ENCODE measurements around the gene WFDC1. TPM values are rescaled to one million over a fixed set of nuclear protein-coding genes. Genes with fewer than 3 reads are reported as not detected.

The WFDC1 gene
- total and polyA plus RNA-seq, 10 of the 15 experiments (the other 5 are each of a cell fraction or from before 2014, with no cell fraction given) = not detected

DNA sequence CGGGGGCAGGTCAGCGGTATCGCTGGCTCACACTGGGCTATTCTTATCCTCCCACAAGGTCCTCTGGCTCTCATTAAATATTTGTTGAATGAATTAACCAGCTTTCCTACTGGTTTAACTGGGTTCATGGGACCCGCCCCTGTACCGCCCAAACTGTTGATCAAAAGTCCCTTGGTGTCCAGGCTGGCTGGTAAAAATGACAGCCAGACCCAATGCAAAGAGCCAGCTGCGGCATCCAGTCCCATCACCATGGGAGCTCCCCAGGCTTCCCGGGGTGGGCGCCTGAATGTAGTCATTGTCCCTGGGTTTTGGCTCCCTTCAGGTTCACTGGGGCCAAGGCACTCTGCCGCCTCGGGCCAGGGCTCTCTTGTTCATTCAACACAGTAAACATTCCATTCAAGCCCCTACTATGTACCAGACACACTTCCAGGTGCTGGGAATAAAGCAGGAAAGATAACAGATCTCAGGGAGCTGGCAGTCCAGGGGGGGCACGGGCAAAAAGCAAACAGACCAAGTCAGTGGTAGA, 62.0 kb downstream of the WFDC1 start:
- H3K27me3 ChIP-seq (replicated peaks in 1 of 2; ENCODE audit: control insufficient read depth in 2 of 2, insufficient read depth in 2 of 2, low read length in 1 of 2) = no peaks in the 10 kb centered on the region; a peak in 1 of 4 replicates
- no peaks in the 10 kb centered on the region for H3K36me3 ChIP-seq (ENCODE audit: control insufficient read depth in 2 of 2, insufficient read depth in 2 of 2, low read length in 1 of 2)
- H3K9ac ChIP-seq (ENCODE audit: control insufficient read depth, insufficient read depth, low read length) = no peak overlapping the region
- no peaks in the 10 kb centered on the region; the same call in 2 of the 3 replicates for H3K9me3 ChIP-seq (replicated peaks; ENCODE audit: control insufficient read depth, insufficient read depth, low read length)
- no peak overlapping the region for H2AFZ ChIP-seq (ENCODE audit: control insufficient read depth, low read depth, low read length)
- ChIA-PET RAD21 (ENCODE audit: unreplicated experiment) (no interaction called here), SMC1A (ENCODE audit: uncharacterized antibody, unreplicated experiment) (no interaction called here), CTCF (no interaction called here), POLR2A (no interaction called here)
- DNase-seq (ENCODE audit: low read depth, low spot score) (no peak), ATAC-seq (no peak), FAIRE-seq (no peak)
- H4K20me1 ChIP-seq (ENCODE audit: control insufficient read depth, insufficient read depth) = no peaks in the 10 kb centered on the region
- intact Hi-C loops (cut with micrococcal nuclease; ENCODE audit: unreplicated experiment) (no loop called here), in situ Hi-C loops (cut with MboI) (no loop called here)
- H3K79me2 ChIP-seq (ENCODE audit: control insufficient read depth, insufficient read depth, low read length) = no peaks in the 10 kb centered on the region
- H3K4me2 ChIP-seq (ENCODE audit: control insufficient read depth, insufficient read depth) = no peak overlapping the region
- H3K4me1 ChIP-seq (ENCODE audit: control insufficient read depth, insufficient read depth, low read length) = no peaks in the 10 kb centered on the region
- WGBS (ENCODE audit: insufficient coverage, insufficient replicate concordance, low lambda C conversion rate, missing lambda C conversion rate) = 52% methylated on average over 11 of the region's 11 CpGs
- BruUV-seq (replicated peaks) = no TSS peak
- no peak overlapping the region for H3K4me3 ChIP-seq
- H3K27ac ChIP-seq (ENCODE audit: control insufficient read depth, insufficient read depth) = no peak overlapping the region
- no peak for TF ChIP-seq NFIC (IDR thresholded peaks at IDR 0.05; ENCODE audit: low read depth, low read length)
- no peak for TF ChIP-seq CEBPB (IDR thresholded peaks at IDR 0.05; ENCODE audit: borderline replicate concordance in 1 of 2, low read depth in 2 of 2, low read length in 2 of 2)
- no peak for TF ChIP-seq CHD1 (IDR thresholded peaks at IDR 0.05; ENCODE audit: low read depth, low read length)
- TF ChIP-seq, protein P1, sequence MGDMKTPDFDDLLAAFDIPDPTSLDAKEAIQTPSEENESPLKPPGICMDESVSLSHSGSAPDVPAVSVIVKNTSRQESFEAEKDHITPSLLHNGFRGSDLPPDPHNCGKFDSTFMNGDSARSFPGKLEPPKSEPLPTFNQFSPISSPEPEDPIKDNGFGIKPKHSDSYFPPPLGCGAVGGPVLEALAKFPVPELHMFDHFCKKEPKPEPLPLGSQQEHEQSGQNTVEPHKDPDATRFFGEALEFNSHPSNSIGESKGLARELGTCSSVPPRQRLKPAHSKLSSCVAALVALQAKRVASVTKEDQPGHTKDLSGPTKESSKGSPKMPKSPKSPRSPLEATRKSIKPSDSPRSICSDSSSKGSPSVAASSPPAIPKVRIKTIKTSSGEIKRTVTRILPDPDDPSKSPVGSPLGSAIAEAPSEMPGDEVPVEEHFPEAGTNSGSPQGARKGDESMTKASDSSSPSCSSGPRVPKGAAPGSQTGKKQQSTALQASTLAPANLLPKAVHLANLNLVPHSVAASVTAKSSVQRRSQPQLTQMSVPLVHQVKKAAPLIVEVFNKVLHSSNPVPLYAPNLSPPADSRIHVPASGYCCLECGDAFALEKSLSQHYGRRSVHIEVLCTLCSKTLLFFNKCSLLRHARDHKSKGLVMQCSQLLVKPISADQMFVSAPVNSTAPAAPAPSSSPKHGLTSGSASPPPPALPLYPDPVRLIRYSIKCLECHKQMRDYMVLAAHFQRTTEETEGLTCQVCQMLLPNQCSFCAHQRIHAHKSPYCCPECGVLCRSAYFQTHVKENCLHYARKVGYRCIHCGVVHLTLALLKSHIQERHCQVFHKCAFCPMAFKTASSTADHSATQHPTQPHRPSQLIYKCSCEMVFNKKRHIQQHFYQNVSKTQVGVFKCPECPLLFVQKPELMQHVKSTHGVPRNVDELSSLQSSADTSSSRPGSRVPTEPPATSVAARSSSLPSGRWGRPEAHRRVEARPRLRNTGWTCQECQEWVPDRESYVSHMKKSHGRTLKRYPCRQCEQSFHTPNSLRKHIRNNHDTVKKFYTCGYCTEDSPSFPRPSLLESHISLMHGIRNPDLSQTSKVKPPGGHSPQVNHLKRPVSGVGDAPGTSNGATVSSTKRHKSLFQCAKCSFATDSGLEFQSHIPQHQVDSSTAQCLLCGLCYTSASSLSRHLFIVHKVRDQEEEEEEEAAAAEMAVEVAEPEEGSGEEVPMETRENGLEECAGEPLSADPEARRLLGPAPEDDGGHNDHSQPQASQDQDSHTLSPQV (IDR thresholded peaks at IDR 0.05) = no peak
- TF ChIP-seq, protein P2, sequence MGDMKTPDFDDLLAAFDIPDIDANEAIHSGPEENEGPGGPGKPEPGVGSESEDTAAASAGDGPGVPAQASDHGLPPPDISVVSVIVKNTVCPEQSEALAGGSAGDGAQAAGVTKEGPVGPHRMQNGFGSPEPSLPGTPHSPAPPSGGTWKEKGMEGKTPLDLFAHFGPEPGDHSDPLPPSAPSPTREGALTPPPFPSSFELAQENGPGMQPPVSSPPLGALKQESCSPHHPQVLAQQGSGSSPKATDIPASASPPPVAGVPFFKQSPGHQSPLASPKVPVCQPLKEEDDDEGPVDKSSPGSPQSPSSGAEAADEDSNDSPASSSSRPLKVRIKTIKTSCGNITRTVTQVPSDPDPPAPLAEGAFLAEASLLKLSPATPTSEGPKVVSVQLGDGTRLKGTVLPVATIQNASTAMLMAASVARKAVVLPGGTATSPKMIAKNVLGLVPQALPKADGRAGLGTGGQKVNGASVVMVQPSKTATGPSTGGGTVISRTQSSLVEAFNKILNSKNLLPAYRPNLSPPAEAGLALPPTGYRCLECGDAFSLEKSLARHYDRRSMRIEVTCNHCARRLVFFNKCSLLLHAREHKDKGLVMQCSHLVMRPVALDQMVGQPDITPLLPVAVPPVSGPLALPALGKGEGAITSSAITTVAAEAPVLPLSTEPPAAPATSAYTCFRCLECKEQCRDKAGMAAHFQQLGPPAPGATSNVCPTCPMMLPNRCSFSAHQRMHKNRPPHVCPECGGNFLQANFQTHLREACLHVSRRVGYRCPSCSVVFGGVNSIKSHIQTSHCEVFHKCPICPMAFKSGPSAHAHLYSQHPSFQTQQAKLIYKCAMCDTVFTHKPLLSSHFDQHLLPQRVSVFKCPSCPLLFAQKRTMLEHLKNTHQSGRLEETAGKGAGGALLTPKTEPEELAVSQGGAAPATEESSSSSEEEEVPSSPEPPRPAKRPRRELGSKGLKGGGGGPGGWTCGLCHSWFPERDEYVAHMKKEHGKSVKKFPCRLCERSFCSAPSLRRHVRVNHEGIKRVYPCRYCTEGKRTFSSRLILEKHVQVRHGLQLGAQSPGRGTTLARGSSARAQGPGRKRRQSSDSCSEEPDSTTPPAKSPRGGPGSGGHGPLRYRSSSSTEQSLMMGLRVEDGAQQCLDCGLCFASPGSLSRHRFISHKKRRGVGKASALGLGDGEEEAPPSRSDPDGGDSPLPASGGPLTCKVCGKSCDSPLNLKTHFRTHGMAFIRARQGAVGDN (IDR thresholded peaks at IDR 0.05) = no peak
- TF ChIP-seq EP300 (IDR thresholded peaks at IDR 0.05; ENCODE audit: borderline replicate concordance in 1 of 2, control insufficient read depth in 1 of 2, low read depth in 2 of 2, low read length in 2 of 2) = no peak
- no peak for TF ChIP-seq MTA3 (IDR thresholded peaks at IDR 0.05; ENCODE audit: borderline replicate concordance, low read length)
- TF ChIP-seq ETV6 (conservative IDR thresholded peaks at IDR 0.05 in 1 of 2, IDR thresholded peaks at IDR 0.05 in 1 of 2; ENCODE audit: borderline replicate concordance in 1 of 2, low read depth in 1 of 2) = no peak
- no peak for TF ChIP-seq CBX3 (IDR thresholded peaks at IDR 0.05; ENCODE audit: borderline replicate concordance, low read depth)
- TF ChIP-seq, protein P3, sequence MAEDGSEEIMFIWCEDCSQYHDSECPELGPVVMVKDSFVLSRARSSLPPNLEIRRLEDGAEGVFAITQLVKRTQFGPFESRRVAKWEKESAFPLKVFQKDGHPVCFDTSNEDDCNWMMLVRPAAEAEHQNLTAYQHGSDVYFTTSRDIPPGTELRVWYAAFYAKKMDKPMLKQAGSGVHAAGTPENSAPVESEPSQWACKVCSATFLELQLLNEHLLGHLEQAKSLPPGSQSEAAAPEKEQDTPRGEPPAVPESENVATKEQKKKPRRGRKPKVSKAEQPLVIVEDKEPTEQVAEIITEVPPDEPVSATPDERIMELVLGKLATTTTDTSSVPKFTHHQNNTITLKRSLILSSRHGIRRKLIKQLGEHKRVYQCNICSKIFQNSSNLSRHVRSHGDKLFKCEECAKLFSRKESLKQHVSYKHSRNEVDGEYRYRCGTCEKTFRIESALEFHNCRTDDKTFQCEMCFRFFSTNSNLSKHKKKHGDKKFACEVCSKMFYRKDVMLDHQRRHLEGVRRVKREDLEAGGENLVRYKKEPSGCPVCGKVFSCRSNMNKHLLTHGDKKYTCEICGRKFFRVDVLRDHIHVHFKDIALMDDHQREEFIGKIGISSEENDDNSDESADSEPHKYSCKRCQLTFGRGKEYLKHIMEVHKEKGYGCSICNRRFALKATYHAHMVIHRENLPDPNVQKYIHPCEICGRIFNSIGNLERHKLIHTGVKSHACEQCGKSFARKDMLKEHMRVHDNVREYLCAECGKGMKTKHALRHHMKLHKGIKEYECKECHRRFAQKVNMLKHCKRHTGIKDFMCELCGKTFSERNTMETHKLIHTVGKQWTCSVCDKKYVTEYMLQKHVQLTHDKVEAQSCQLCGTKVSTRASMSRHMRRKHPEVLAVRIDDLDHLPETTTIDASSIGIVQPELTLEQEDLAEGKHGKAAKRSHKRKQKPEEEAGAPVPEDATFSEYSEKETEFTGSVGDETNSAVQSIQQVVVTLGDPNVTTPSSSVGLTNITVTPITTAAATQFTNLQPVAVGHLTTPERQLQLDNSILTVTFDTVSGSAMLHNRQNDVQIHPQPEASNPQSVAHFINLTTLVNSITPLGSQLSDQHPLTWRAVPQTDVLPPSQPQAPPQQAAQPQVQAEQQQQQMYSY (CRISPR knock-in tag; IDR thresholded peaks at IDR 0.05) = no peak
